ENCODE measurements around the gene AGBL4. TPM values are rescaled to one million over a fixed set of nuclear protein-coding genes. Genes with fewer than 3 reads are reported as not detected.

Gene AGBL4
- total RNA-seq, 1 donor from 2014 or later = 0.39 TPM

GRCh38 chr1:49199564-49199963 lies 824.2 kb downstream of the AGBL4 start:
- DNase-seq (ENCODE audit: extremely low spot score, unreplicated experiment) = no peak
- Mint-ChIP-seq H3K36me3 (no peaks in the 10 kb centered on the region), H3K4me1 (ENCODE audit: unreplicated experiment) (no peaks in the 10 kb centered on the region), H3K27ac (no peak overlapping the region), H3K9me3 (peaks cover 8% of the 10 kb centered on the region), H3K4me3 (no peak overlapping the region), H3K27me3 (no peaks in the 10 kb centered on the region)
- TF ChIP-seq CTCF (conservative IDR thresholded peaks at IDR 0.05) = no peak

- TF ChIP-seq CTCF (conservative IDR thresholded peaks at IDR 0.05) = no peak
- DNase-seq (ENCODE audit: extremely low spot score, unreplicated experiment) = no peak
- Mint-ChIP-seq H3K36me3 (no peaks in the 10 kb centered on the region), H3K4me3 (no peak overlapping the region), H3K27me3 (no peaks in the 10 kb centered on the region), H3K27ac (no peak overlapping the region), H3K4me1 (ENCODE audit: unreplicated experiment) (no peaks in the 10 kb centered on the region), H3K9me3 (peaks cover 5% of the 10 kb centered on the region)
Observed at GRCh38 chr1:49197081-49197480, 826.7 kb downstream of the AGBL4 start.

GRCh38 chr1:49190138-49190537 lies 833.6 kb downstream of the AGBL4 start:
- no peaks in the 10 kb centered on the region for H3K27me3 Mint-ChIP-seq
- TF ChIP-seq CTCF (conservative IDR thresholded peaks at IDR 0.05) = no peak
- no peaks in the 10 kb centered on the region for H3K36me3 Mint-ChIP-seq
- no peaks in the 10 kb centered on the region for H3K4me1 Mint-ChIP-seq (ENCODE audit: unreplicated experiment)
- H3K4me3 Mint-ChIP-seq = no peak overlapping the region
- H3K9me3 Mint-ChIP-seq = peaks cover 6% of the 10 kb centered on the region
- DNase-seq (ENCODE audit: extremely low spot score, unreplicated experiment) = no peak
- no peak overlapping the region for H3K27ac Mint-ChIP-seq

DNA sequence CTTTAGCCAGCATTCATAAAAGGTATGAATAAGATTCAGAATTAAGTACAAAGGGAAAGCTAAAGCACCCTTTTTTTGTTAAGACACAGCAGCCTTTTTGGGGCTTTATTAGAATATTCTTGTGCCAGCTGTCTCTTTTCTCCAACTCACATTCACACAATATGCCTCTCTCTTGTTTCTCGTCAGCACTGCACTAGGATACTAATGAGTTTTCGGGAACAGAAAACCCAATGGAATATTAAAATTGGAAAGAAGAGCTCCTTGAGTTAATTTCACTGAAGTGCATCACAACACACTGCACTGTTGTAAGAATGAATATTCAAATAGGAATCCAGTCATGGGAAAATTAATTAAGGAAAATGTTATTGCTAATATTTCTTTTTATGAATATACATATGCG lies 836.7 kb downstream of the AGBL4 start:
- Mint-ChIP-seq H3K4me1 (ENCODE audit: unreplicated experiment) (no peaks in the 10 kb centered on the region), H3K4me3 (no peak overlapping the region), H3K36me3 (no peaks in the 10 kb centered on the region), H3K27me3 (no peaks in the 10 kb centered on the region), H3K27ac (no peak overlapping the region), H3K9me3 (peaks cover 10% of the 10 kb centered on the region)
- no peak for DNase-seq (ENCODE audit: extremely low spot score, unreplicated experiment)
- TF ChIP-seq CTCF (conservative IDR thresholded peaks at IDR 0.05) = no peak

DNA sequence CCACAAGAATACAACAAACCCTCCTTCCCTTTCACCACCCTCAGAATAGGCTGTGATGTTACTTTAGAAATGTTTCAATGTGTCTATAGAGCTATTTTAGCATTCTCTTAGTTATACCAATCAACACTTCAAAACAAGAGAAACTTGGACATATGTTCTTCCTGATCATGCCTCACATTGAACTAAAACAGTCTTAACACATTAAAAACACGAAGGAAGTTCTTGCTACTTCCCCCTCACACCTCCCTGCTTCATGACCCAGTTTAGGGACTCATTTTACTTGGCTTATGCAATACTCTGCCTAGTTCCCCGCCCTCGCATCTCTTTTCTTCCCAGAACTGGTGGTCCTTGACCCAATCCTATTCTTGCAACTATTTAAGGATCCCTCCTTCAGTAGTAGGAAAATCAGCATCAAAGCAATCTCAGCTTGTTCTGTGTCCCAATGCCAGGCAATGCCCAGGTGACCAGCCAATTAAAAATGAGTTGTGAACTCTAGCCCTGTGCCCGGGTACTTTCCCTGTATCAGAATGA lies 838.2 kb downstream of the AGBL4 start:
- H3K9me3 Mint-ChIP-seq = peaks cover 10% of the 10 kb centered on the region
- H3K36me3 Mint-ChIP-seq = no peaks in the 10 kb centered on the region
- no peaks in the 10 kb centered on the region for H3K4me1 Mint-ChIP-seq (ENCODE audit: unreplicated experiment)
- DNase-seq (ENCODE audit: extremely low spot score, unreplicated experiment) = no peak
- H3K4me3 Mint-ChIP-seq = no peak overlapping the region
- TF ChIP-seq CTCF (conservative IDR thresholded peaks at IDR 0.05) = no peak
- H3K27me3 Mint-ChIP-seq = no peaks in the 10 kb centered on the region
- H3K27ac Mint-ChIP-seq = no peak overlapping the region

GRCh38 chr1:49183489-49183888 lies 840.3 kb downstream of the AGBL4 start:
- TF ChIP-seq CTCF (conservative IDR thresholded peaks at IDR 0.05) = no peak
- Mint-ChIP-seq H3K27ac (no peak overlapping the region), H3K36me3 (no peaks in the 10 kb centered on the region), H3K4me1 (ENCODE audit: unreplicated experiment) (no peaks in the 10 kb centered on the region), H3K9me3 (peaks cover 10% of the 10 kb centered on the region), H3K27me3 (no peaks in the 10 kb centered on the region), H3K4me3 (no peak overlapping the region)
- DNase-seq (ENCODE audit: extremely low spot score, unreplicated experiment) = no peak
